ENCODE data around the gene ZNF576. TPM values are rescaled to one million over a fixed set of nuclear protein-coding genes. Genes with fewer than 3 reads are reported as not detected.

The ZNF576 gene
- total and polyA plus RNA-seq, 2 of the 13 experiments (the other 11 are each of a cell fraction or from before 2014, with no cell fraction given): 7.2 to 9.6 TPM

GRCh38 chr19:43594710-43595604 lies 1.4 kb upstream of the ZNF576 start (continued):
- TF ChIP-seq MEIS2 (CRISPR knock-in tag; IDR thresholded peaks at IDR 0.05) (no peak), ZBTB43 (CRISPR knock-in tag; conservative IDR thresholded peaks at IDR 0.05) (no peak), ZNF761 (CRISPR knock-in tag; conservative IDR thresholded peaks at IDR 0.05) (no peak), NR1H2 (CRISPR knock-in tag; IDR thresholded peaks at IDR 0.05; ENCODE audit: borderline replicate concordance, low read depth) (0 out of 2 replicates have a peak, but pooled peaks have one; percentile 61), ERF (CRISPR knock-in tag; IDR thresholded peaks at IDR 0.05) (peak; percentile 85), STAT5B (CRISPR knock-in tag; IDR thresholded peaks at IDR 0.05) (no peak), SATB2 (CRISPR knock-in tag; IDR thresholded peaks at IDR 0.05) (no peak), ZNF451 (CRISPR knock-in tag; IDR thresholded peaks at IDR 0.05) (no peak; the same call in 1 of the 2 replicates), SMYD3 (CRISPR knock-in tag; IDR thresholded peaks at IDR 0.05) (no peak), ZFYVE20 (CRISPR knock-in tag; IDR thresholded peaks at IDR 0.05; ENCODE audit: borderline replicate concordance, low read depth) (no peak), ZNF431 (CRISPR knock-in tag; IDR thresholded peaks at IDR 0.05; ENCODE audit: borderline replicate concordance, low read depth) (no peak), HCFC1 (IDR thresholded peaks at IDR 0.05; ENCODE audit: low read depth, low read length) (no peak; the same call in 1 of the 2 replicates), KLF6 (CRISPR knock-in tag; IDR thresholded peaks at IDR 0.05) (no peak), DNMT3B (CRISPR knock-in tag; conservative IDR thresholded peaks at IDR 0.05) (no peak), SRSF4 (IDR thresholded peaks at IDR 0.05; ENCODE audit: low read depth, low read length, poor library complexity, severe bottlenecking) (no peak), ZNF207 (IDR thresholded peaks at IDR 0.05; ENCODE audit: borderline replicate concordance) (no peak), ZNF281 (CRISPR knock-in tag; IDR thresholded peaks at IDR 0.05; ENCODE audit: borderline replicate concordance) (no peak)
- TF ChIP-seq, protein P1, sequence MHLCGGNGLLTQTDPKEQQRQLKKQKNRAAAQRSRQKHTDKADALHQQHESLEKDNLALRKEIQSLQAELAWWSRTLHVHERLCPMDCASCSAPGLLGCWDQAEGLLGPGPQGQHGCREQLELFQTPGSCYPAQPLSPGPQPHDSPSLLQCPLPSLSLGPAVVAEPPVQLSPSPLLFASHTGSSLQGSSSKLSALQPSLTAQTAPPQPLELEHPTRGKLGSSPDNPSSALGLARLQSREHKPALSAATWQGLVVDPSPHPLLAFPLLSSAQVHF (CRISPR knock-in tag; IDR thresholded peaks at IDR 0.05): no peak
- TF ChIP-seq, protein P2, sequence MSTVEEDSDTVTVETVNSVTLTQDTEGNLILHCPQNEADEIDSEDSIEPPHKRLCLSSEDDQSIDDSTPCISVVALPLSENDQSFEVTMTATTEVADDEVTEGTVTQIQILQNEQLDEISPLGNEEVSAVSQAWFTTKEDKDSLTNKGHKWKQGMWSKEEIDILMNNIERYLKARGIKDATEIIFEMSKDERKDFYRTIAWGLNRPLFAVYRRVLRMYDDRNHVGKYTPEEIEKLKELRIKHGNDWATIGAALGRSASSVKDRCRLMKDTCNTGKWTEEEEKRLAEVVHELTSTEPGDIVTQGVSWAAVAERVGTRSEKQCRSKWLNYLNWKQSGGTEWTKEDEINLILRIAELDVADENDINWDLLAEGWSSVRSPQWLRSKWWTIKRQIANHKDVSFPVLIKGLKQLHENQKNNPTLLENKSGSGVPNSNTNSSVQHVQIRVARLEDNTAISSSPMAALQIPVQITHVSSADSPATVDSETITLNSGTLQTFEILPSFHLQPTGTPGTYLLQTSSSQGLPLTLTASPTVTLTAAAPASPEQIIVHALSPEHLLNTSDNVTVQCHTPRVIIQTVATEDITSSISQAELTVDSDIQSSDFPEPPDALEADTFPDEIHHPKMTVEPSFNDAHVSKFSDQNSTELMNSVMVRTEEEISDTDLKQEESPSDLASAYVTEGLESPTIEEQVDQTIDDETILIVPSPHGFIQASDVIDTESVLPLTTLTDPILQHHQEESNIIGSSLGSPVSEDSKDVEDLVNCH (CRISPR knock-in tag; IDR thresholded peaks at IDR 0.05): no peak
